BLaER1 (cell line): Measurements from ENCODE around the gene RIMBP3C.
"Not testable (repeated sequence)": the region's sequence is repeated elsewhere in the genome, so short reads cannot be mapped to it uniquely, and the experiment has no call there.

Source experiments
- H3K27ac ChIP-seq: shearing (Covaris generic); formaldehyde crosslinking; 2 replicates; pipeline ENCODE4 v1.8.1; 2022
- H3K27me3 ChIP-seq: shearing (Covaris generic); formaldehyde crosslinking; 2 replicates; pipeline ENCODE4 v1.8.1; 2022
- H3K36me3 ChIP-seq: shearing (Covaris generic); formaldehyde crosslinking; 2 replicates; pipeline ENCODE4 v1.8.1; 2022
- H3K4me1 ChIP-seq: shearing (Covaris generic); formaldehyde crosslinking; 2 replicates; pipeline ENCODE4 v1.8.1; 2022
- H3K4me2 ChIP-seq: shearing (Covaris generic); formaldehyde crosslinking; 2 replicates; pipeline ENCODE4 v1.8.1; 2022
- H3K4me3 ChIP-seq: shearing (Covaris generic); formaldehyde crosslinking; 2 replicates; pipeline ENCODE4 v1.8.1; 2022
- H3K9ac ChIP-seq: shearing (Covaris generic); formaldehyde crosslinking; 2 replicates; pipeline ENCODE4 v1.8.1; 2022
- H3K9me3 ChIP-seq: shearing (Covaris generic); formaldehyde crosslinking; 2 replicates; pipeline ENCODE4 v1.8.1; 2022
- H4K20me1 ChIP-seq: shearing (Covaris generic); formaldehyde crosslinking; 2 replicates; pipeline ENCODE4 v1.8.1; 2022

RIMBP3C gene

GRCh38 chr22:21516970-21517764 is 34.1 kb downstream of the RIMBP3C start:
- not testable (repeated sequence) for H3K4me2 ChIP-seq, H3K27ac ChIP-seq, H3K4me3 ChIP-seq, H3K36me3 ChIP-seq, H3K27me3 ChIP-seq, H4K20me1 ChIP-seq, H3K9me3 ChIP-seq, H3K9ac ChIP-seq, H3K4me1 ChIP-seq

GRCh38 chr22:21516522-21516921 is 34.7 kb downstream of the RIMBP3C start:
- H3K4me1 ChIP-seq, H3K27me3 ChIP-seq, H3K9me3 ChIP-seq, H3K4me3 ChIP-seq, H4K20me1 ChIP-seq, H3K36me3 ChIP-seq, H3K4me2 ChIP-seq, H3K9ac ChIP-seq, H3K27ac ChIP-seq: not testable (repeated sequence)

DNA sequence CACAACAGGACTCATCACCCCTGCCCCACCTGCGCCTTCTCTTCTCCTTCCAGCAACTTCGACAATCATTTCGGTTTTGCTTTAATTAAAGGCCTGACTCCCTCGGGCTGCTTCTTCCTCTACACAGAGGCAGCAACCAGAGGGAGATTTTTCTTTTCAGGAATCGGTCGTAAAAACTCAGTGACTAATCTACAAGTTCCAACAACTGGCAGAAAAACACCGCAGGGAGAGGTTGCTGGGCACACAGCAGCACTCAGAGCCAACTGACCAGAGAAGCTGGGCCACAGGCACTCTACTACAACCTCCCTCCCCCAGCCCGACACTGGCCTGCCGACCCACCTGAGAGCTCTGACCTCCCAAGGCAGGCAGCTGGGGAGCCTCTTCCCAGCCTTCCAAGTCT is 36.0 kb downstream of the RIMBP3C start:
- H3K36me3 ChIP-seq, H3K9me3 ChIP-seq, H3K27ac ChIP-seq, H3K4me1 ChIP-seq, H3K4me3 ChIP-seq, H3K4me2 ChIP-seq, H3K27me3 ChIP-seq, H4K20me1 ChIP-seq, H3K9ac ChIP-seq: not testable (repeated sequence)

- H3K9ac ChIP-seq, H3K9me3 ChIP-seq, H3K4me2 ChIP-seq, H3K27ac ChIP-seq, H3K4me3 ChIP-seq, H3K36me3 ChIP-seq, H3K4me1 ChIP-seq, H3K27me3 ChIP-seq, H4K20me1 ChIP-seq: not testable (repeated sequence)
These were observed 37.1 kb downstream of the RIMBP3C start for GRCh38 chr22:21514117-21514516.

DNA sequence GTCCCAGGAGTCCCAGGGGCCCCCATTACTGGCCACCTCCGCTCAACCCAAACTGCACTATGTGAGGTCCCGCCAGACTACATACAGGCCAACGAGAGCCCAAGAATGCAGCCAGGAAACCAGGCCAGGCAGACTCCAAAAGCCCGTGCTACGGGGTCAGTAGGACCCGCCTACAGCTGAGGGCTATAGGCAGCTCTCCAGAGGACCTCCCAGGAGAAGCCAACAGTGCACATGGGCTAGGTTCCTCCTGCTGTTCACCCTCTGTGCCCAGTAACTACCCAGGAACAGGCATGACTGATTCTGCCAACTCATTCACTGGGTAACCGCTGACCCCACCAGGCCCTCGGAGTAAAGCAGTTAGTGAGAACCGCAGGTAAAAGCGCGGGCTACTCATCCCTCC is 39.2 kb downstream of the RIMBP3C start:
- not testable (repeated sequence) for H3K9ac ChIP-seq, H3K4me3 ChIP-seq, H3K27ac ChIP-seq, H3K4me2 ChIP-seq, H3K4me1 ChIP-seq, H3K27me3 ChIP-seq, H4K20me1 ChIP-seq, H3K36me3 ChIP-seq, H3K9me3 ChIP-seq

DNA sequence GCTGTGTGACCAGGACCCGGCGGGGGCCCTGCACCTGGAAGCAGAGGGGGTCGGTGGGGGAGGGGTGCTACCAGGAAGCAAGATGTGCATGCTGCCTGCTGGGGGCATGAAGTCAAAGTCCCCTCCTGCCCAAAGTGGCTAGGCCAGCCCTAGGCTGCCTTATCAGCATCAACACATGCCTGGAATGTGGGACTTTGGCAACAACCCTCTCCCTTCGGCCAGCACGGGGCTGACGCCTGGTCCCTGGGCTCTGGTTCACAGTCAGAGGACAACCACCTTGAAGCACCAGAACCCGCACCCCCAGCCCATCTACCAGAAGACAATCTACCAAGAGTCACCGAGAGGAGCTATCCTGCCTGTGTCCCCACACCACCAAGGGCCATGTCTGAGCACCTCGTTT is 40.9 kb downstream of the RIMBP3C start:
- not testable (repeated sequence) for H3K4me3 ChIP-seq, H3K4me1 ChIP-seq, H3K36me3 ChIP-seq, H3K9me3 ChIP-seq, H3K9ac ChIP-seq, H3K27me3 ChIP-seq, H3K4me2 ChIP-seq, H3K27ac ChIP-seq, H4K20me1 ChIP-seq

- not testable (repeated sequence) for H3K9ac ChIP-seq, H3K4me2 ChIP-seq, H3K27ac ChIP-seq, H3K4me3 ChIP-seq, H3K4me1 ChIP-seq, H4K20me1 ChIP-seq, H3K9me3 ChIP-seq, H3K27me3 ChIP-seq, H3K36me3 ChIP-seq
These were observed 51.4 kb downstream of the RIMBP3C start for GRCh38 chr22:21499623-21500506.

- not testable (repeated sequence) for H3K4me3 ChIP-seq, H3K4me1 ChIP-seq, H3K27me3 ChIP-seq, H3K27ac ChIP-seq, H4K20me1 ChIP-seq, H3K9ac ChIP-seq, H3K36me3 ChIP-seq, H3K4me2 ChIP-seq, H3K9me3 ChIP-seq
These were observed 52.8 kb downstream of the RIMBP3C start for GRCh38 chr22:21498489-21498888.

- not testable (repeated sequence) for H4K20me1 ChIP-seq, H3K9me3 ChIP-seq, H3K27ac ChIP-seq, H3K4me2 ChIP-seq, H3K9ac ChIP-seq, H3K36me3 ChIP-seq, H3K4me1 ChIP-seq, H3K27me3 ChIP-seq, H3K4me3 ChIP-seq
These were observed 53.3 kb downstream of the RIMBP3C start for GRCh38 chr22:21497984-21498383.
